ENCODE measurements around the gene OR7D4.

- no peak for TF ChIP-seq EZH2phosphoT487 (IDR thresholded peaks at IDR 0.05; ENCODE audit: borderline replicate concordance, low read depth)
- no peak for TF ChIP-seq REST (IDR thresholded peaks at IDR 0.05; ENCODE audit: low read depth, low read length)
- no peak for TF ChIP-seq ZBTB33 (IDR thresholded peaks at IDR 0.05; ENCODE audit: borderline replicate concordance, low read depth)
- no peak for TF ChIP-seq TAF1 (IDR thresholded peaks at IDR 0.05; ENCODE audit: borderline replicate concordance, low read depth, low read length)
- no peak for TF ChIP-seq FOXJ3 (CRISPR knock-in tag; IDR thresholded peaks at IDR 0.05)
- TF ChIP-seq RFX5 (IDR thresholded peaks at IDR 0.05; ENCODE audit: low read length): no peak
- TF ChIP-seq CTCF (IDR thresholded peaks at IDR 0.05): no peak
- TF ChIP-seq MXI1 (IDR thresholded peaks at IDR 0.05; ENCODE audit: low read depth, low read length): no peak
- no peak for TF ChIP-seq SMC3 (IDR thresholded peaks at IDR 0.05; ENCODE audit: low read depth, low read length)
- TF ChIP-seq TCF12 (IDR thresholded peaks at IDR 0.05): no peak
- TF ChIP-seq NFIC (IDR thresholded peaks at IDR 0.05; ENCODE audit: borderline replicate concordance): no peak
- no peak for TF ChIP-seq POLR2AphosphoS5 (IDR thresholded peaks at IDR 0.05; ENCODE audit: low read depth, low read length)
- TF ChIP-seq YY1 (IDR thresholded peaks at IDR 0.05; ENCODE audit: low read depth): no peak
These were observed 52.5 kb downstream of the OR7D4 start for GRCh38 chr19:9166846-9167245.
